ENCODE data around the gene SGMS1.
"Not testable (repeated sequence)": the region's sequence is repeated elsewhere in the genome, so short reads cannot be mapped to it uniquely, and the experiment has no call there.

Gene SGMS1

GRCh38 chr10:50528206-50528605 lies 95.5 kb downstream of the SGMS1 start:
- no peak for DNase-seq

- no peak for DNase-seq
Measured at GRCh38 chr10:50527442-50528043, 96.2 kb downstream of the SGMS1 start.

GRCh38 chr10:50526185-50526584 lies 97.6 kb downstream of the SGMS1 start:
- DNase-seq, result no peak

- no peak for DNase-seq
Measured at GRCh38 chr10:50523357-50523756, 100.4 kb downstream of the SGMS1 start.

GRCh38 chr10:50522908-50523307 lies 100.8 kb downstream of the SGMS1 start:
- DNase-seq, result no peak

GRCh38 chr10:50520115-50520514 lies 103.6 kb downstream of the SGMS1 start:
- DNase-seq, result no peak

- no peak for DNase-seq
Measured at GRCh38 chr10:50517626-50518025, 106.1 kb downstream of the SGMS1 start.

GRCh38 chr10:50516171-50516570 lies 107.6 kb downstream of the SGMS1 start:
- DNase-seq, result no peak

- no peak for DNase-seq
Measured at GRCh38 chr10:50515420-50515819, 108.3 kb downstream of the SGMS1 start.

GRCh38 chr10:50514995-50515394 lies 108.8 kb downstream of the SGMS1 start:
- no peak for DNase-seq

- no peak for DNase-seq
Measured at GRCh38 chr10:50513956-50514355, 109.8 kb downstream of the SGMS1 start.

GRCh38 chr10:50512743-50513416 lies 110.9 kb downstream of the SGMS1 start:
- DNase-seq, result no peak

GRCh38 chr10:50512214-50512595 lies 111.6 kb downstream of the SGMS1 start:
- DNase-seq, result no peak

- peak in 1 of 2 experiments; percentile 30 for DNase-seq
Measured at GRCh38 chr10:50511492-50512213, 112.1 kb downstream of the SGMS1 start.

GRCh38 chr10:50510517-50511473 lies 113.0 kb downstream of the SGMS1 start:
- DNase-seq, result no peak

GRCh38 chr10:50508315-50509051 lies 115.3 kb downstream of the SGMS1 start:
- DNase-seq, result peak; percentile 47 to 50

- no peak for DNase-seq
Measured at GRCh38 chr10:50506861-50507573, 116.7 kb downstream of the SGMS1 start.

- no peak for DNase-seq
Measured at GRCh38 chr10:50504389-50504788, 119.4 kb downstream of the SGMS1 start.

GRCh38 chr10:50503661-50504320 lies 120.0 kb downstream of the SGMS1 start:
- DNase-seq, result no peak

GRCh38 chr10:50503156-50503555 lies 120.6 kb downstream of the SGMS1 start:
- DNase-seq, result not testable (repeated sequence)

- DNase-seq, result no peak
Measured at GRCh38 chr10:50501924-50502452, 121.8 kb downstream of the SGMS1 start.
